Activated T-cell treated with anti-CD3 and anti-CD28 coated beads, Interleukin-2, amount 50 U/mL, for 1 hour (primary cell): Measurements from ENCODE around the gene MLANA.

Source experiments
- DNase-seq: peaks from one replicate; pipeline ENCODE4 v3.0.0-alpha.2; 2020

The MLANA gene

GRCh38 chr9:5890641-5891040 is at the start of gene MLANA:
MLANA (plus strand) TSS chr9:5890889; CDS start chr9:5892475, 1,586 bp downstream.
- DNase-seq: no peak

- peak; percentile 64 for DNase-seq
These were observed 48.7 kb upstream of the MLANA start for GRCh38 chr9:5841771-5842573.

- DNase-seq: no peak
These were observed 47.5 kb upstream of the MLANA start for GRCh38 chr9:5842929-5843793.

GRCh38 chr9:5843794-5844471 is 46.8 kb upstream of the MLANA start:
- DNase-seq: no peak

- DNase-seq: no peak
These were observed 45.5 kb upstream of the MLANA start for GRCh38 chr9:5845157-5845531.

GRCh38 chr9:5846096-5846495 is 44.6 kb upstream of the MLANA start:
- no peak for DNase-seq

GRCh38 chr9:5846501-5846921 is 44.2 kb upstream of the MLANA start:
- no peak for DNase-seq

GRCh38 chr9:5848372-5848882 is 42.3 kb upstream of the MLANA start:
- no peak for DNase-seq

- DNase-seq: no peak
These were observed 40.0 kb upstream of the MLANA start for GRCh38 chr9:5850724-5851122.

GRCh38 chr9:5851445-5851844 is 39.2 kb upstream of the MLANA start:
- no peak for DNase-seq

- DNase-seq: no peak
These were observed 37.7 kb upstream of the MLANA start for GRCh38 chr9:5852987-5853386.

GRCh38 chr9:5853617-5854016 is 37.1 kb upstream of the MLANA start:
- no peak for DNase-seq

- DNase-seq: no peak
These were observed 36.5 kb upstream of the MLANA start for GRCh38 chr9:5854063-5854790.

GRCh38 chr9:5857928-5858327 is 32.8 kb upstream of the MLANA start:
- no peak for DNase-seq

- DNase-seq: no peak
These were observed 31.9 kb upstream of the MLANA start for GRCh38 chr9:5858833-5859232.

- no peak for DNase-seq
These were observed 27.5 kb upstream of the MLANA start for GRCh38 chr9:5863092-5863746.

- DNase-seq: no peak
These were observed 26.2 kb upstream of the MLANA start for GRCh38 chr9:5864446-5864845.

- no peak for DNase-seq
These were observed 24.4 kb upstream of the MLANA start for GRCh38 chr9:5866272-5866671.

GRCh38 chr9:5866685-5867084 is 24.0 kb upstream of the MLANA start:
- DNase-seq: no peak

GRCh38 chr9:5868235-5868634 is 22.5 kb upstream of the MLANA start:
- DNase-seq: no peak

GRCh38 chr9:5869315-5870019 is 21.2 kb upstream of the MLANA start:
- peak; percentile 30 for DNase-seq

- no peak for DNase-seq
These were observed 20.7 kb upstream of the MLANA start for GRCh38 chr9:5870020-5870339.
